GM19468 (cell line): ENCODE data around the gene STX8.
"Not testable (repeated sequence)": the region's sequence is repeated elsewhere in the genome, so short reads cannot be mapped to it uniquely, and the experiment has no call there.

Experiments used
- ATAC-seq: cut with Tn5 transposase; IDR thresholded peaks from one replicate; pipeline ENCODE4 v1.9.1; 2021; ENCODE audit warnings: mild to moderate bottlenecking, moderate library complexity, moderate number of reproducible peaks; ENCODE audit not compliant: unreplicated experiment; ENCODE audit errors: extremely low read depth

The STX8 gene

DNA sequence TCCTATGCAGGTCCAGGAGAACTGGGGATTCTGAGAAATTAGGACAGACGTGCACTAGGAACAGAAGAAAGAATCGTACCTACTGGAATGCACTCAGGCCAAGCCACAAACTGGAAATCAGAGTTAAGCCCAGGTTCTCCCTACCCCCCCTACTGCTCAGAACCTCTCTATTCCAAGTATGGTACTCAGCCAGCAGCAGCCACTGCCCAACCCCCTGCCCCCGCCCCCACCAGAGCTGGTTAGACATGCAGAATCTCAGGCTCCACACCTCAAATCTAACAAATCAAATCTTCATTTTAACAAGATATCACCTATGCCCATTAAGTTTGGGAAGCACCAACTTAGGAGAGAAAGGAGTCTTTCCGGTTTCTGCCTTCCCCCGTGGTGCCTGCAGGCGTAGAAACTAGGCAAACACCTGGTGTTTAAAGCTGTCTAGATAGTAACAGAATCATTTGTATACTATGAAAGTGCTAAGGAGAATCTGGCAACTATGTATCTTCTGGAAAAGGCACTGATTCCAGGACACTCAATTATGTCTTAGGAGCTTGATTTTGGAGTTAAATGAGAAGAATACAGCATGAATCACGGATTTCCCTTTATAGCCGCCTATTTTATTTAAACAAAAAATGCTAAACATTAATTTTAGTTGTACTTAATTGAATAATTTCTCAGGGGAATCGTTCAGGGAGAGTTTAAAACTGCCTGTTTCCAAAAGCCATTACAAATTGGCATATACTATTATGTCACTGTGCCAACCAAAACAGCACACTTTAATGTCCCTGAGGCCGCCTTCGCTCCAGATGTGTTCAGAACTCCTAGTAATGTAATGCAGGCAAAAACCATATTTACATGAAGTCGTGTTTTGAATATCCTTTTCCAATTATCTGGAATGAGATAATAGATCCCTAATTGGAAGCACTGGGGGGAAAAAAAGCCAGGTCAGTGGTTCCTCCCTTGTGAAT is 166.5 kb downstream of the STX8 start:
- no peak for ATAC-seq

DNA sequence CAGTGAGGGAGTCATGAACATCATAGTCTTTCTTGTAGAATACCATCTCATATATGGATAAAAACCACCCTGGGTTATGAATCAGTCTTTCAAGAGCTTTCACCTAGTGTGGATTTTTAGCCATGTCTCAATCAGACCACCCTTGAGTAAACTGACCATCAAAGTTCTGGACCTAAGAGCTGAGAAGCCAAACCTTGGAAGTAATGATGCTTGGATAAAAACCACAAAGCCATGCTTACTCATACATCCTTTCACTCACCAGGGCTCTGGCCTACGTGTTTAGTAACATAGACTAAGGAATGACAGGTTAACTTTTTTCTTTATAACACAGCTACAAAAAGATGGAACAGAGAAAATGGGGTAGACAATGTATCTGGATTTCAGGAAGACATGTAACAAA is 167.2 kb downstream of the STX8 start:
- ATAC-seq = no peak

DNA sequence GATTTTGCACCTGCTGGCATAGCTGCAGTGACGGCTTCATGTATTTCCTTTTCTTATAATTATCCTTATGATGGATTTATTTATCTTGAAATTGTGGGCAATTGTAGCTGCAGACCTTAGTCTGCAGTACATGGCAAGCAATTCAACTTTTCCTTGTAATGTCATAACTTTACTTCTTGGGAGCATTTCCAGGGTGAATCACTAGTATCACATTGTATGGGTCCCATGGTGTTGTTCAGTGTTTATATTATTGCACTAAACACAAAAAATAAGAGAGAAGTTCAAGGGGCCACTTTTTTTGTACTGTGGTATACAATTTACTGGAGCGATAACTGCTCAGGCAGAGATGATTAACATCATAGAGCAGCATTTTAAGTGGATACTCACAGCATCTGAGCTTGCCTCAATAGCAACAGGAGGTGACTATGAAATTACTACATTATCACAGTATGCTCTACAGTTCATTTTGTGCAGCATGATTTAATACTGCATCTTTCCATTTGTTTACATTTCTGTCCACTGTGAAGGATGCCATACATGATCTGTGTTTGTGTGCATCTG is 169.5 kb downstream of the STX8 start:
- no peak for ATAC-seq

DNA sequence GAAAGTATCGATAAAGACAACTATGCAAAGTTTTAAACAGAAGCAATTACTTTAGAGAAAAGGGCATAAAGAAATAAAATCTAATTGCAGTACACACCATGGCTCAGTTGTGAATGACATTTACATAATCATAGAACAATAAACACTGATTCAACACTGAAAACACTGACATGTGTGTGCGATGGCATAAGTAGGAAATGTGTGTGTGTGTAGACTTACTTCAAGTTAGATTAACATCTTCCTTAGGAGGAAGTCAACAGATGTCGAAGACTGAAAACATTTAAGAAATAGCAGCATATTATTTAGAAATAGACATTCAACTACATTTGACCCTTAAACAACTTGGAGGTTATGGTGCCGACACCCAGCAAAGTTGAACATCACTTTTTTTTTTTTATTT is 172.4 kb downstream of the STX8 start:
- no peak for ATAC-seq

DNA sequence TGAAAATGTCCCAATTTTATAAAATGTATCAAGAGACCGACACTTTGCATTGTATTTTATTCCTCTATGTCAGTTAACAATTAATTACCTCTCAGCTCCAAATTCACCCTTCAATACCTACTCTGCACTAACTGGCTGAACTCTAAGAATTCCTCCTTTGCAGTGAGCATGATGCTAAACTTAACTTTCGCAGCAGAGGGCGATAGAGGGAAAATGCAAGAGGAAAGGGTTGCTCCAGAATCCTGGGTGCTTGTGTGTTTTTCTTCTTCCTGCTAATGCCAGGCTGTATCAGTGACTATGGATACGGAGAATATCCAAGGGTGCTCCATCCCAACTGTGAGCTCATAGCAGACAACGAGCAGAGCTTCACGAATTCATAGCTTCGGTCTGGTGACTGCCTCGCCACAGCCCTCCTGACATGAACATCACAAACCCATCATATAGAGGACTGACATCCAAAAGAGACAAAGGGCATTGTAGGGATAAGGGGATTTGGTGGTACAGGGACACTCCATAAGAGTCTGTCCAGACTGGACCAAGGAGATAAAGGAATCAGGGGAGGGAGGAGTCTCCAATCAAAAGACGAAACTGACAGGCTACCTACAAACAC is 172.9 kb downstream of the STX8 start:
- no peak for ATAC-seq

DNA sequence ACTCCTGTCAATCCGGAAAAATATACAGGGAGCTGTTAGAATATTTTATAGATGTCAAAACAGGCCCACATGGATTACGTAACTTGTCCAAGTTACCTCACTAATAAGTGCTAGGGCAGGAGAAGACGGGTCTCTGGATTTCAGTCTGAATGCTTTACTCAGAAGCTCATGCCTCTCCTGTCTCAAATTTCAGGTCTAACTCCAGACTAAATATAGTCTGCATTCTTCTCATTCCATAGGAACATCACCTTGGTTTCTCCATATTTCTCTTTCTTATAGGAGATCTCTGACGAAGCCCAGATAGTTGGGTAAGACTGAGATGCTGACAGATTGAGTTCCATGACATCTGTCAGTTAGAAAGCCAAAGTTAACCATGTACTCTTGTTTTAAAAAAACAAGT is 174.2 kb downstream of the STX8 start:
- no peak for ATAC-seq

DNA sequence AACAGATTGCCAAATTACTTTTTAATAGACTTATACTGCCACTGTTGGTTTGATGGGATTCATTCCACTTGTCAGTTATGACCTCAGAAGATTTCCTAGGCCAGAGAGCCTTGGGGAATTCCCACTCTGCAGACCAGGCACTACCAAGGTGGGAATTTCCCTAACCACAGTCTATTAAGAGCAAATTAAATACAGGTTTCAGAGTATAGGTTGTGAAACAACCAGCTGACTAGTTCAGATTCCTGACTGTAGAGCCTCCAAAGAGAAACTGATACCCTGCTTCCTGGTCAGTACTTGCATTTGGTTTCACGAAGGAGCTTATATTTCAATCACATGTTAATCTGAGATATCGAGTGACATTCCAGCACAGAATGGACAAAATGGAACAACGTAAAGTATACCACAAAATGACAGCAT is 186.5 kb downstream of the STX8 start:
- ATAC-seq = peak; percentile 61

DNA sequence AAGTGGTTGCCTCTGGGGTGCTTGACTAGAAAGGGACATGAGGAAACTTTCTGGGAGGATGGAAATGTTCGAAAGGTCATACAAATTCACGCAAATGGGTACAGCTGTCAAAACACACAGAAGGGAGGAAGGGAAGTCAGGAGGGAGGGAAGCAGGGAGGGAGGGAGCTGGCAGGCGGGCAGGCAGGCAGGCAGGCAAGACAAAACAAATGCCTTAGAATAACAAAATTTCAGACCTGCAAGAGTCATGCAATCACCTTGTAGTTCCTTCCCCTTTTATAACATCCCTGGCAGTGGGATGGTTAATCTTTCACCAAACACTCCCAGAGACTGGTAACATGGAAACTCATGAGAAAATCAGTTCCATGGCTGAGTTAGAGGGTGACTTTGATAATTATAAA is 189.2 kb downstream of the STX8 start:
- ATAC-seq = no peak

DNA sequence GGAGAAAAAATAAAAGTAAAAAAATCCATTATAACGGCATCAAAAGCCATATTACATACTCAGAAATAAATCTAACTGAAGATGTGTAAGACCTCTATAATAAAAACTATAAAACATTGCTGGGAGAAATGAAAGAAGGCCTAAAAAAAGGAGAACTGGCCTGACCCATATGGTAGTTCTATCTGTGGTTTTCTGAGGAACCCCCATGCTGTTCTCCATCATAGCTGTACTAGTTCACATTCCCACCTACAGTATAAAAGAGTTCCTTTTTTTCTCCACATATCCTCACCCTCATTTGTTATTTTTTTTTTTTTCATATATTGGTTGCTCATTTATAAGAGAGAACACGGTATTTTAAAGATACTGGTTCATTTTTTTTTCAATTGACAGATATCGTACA is 191.8 kb downstream of the STX8 start:
- no peak for ATAC-seq

DNA sequence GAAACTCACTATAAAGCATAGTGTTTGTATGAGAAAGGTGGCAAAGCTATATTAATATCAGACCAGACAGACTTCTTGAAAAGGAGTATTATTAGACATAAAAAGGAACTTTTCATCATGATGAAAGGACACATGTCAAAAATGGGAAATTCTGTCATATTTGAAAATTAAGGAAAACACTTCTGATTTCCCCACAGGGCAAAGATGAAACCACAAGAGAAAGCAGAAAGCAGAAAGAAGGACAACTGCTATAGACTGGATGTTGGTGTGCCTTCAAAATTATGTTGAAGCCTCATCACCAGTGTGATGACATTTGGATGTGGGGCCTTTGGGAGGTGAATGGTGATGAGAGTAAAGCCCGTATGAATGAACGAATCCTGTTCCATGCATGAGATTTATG is 193.0 kb downstream of the STX8 start:
- ATAC-seq = no peak

DNA sequence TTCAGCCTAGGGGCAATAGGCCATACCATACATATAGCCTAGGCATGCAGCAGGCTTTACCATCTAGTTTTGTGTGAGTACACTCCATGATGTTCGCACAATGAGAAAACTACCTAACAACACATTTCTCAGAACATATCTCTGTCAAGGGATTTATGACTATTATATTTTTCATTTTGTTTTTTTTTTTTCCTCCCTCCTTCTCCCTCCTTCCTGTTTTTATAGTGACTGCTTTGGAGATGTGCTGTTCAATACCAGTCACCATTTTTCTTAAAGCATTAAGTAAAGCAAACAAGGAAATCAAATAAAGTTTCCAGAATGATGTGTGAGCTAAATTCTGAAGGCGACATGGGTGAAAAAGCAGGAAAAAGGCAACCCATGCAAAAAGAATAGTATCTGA is 194.6 kb downstream of the STX8 start:
- ATAC-seq = no peak

DNA sequence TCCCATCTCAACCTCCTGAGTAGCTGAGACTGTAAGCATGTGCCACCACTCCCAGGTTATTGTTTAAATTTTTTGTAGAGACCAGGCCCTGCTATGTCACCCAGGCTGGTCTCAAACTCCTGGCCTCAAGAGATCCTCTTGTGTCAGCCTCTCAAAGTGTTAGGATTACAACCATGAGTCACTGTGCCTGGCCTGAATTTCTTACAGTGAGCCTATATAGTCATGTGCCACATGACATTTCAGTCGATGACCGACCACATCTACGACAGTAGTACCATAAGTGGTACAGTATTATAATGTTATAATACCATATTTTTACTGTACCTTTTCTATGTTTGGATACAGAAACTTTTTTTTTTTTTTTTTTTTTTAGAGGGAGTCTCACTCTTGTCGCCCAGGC is 195.3 kb downstream of the STX8 start:
- ATAC-seq = no peak

DNA sequence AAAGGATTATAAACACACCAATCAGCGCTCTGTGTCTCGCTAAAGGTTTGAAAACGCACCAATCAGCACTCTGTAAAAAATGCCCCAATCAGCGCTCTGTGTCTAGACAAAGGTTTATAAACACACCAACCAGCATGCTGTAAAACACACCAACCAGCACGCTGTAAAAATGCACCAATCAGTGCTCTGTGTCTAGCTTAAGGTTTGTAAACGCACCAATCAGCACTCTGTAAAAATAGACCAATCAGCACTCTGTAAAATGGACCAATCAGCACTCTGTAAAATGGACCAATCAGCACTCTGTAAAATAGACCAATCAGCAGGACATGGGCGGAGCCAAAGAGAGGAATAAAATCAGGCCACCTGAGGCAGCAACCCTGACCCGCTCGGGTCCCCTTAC is 199.4 kb downstream of the STX8 start:
- not testable (repeated sequence) for ATAC-seq

DNA sequence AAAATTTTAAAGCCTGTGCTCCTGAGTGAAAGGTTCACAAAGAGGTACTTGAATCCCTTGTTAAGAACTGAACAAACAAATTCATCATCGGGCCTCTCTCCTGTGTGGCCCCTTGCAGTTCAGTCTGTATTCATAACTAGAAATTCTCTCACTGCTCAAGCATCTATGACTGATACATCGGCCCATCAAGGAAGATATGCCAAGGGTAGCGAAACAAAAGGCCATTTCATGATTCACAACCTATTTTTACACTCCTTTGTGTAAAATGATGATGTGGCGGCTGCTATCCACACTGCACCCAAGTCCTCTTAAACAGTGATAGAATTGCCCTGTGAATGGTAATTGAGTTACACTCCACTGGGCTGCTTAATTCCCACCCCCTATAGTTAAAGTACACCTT is 204.6 kb downstream of the STX8 start:
- no peak for ATAC-seq

DNA sequence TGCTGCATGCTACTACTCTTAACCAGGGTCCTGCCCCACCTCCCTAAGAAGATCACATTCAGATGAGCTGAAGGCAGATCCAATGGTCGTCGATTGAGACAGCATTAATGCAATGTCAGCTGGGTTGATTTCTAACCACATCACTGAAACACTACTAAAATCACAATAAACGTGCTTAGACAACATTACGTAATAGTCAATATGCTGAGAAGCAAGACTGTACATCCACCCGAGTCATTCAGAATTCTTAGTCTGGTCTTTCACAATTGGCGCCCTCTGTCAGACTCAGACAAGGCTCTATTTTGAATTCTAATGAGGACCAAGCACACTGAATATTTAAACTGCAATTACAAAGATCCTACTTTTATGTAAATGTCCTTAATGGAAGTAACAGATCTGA is 205.2 kb downstream of the STX8 start:
- no peak for ATAC-seq

DNA sequence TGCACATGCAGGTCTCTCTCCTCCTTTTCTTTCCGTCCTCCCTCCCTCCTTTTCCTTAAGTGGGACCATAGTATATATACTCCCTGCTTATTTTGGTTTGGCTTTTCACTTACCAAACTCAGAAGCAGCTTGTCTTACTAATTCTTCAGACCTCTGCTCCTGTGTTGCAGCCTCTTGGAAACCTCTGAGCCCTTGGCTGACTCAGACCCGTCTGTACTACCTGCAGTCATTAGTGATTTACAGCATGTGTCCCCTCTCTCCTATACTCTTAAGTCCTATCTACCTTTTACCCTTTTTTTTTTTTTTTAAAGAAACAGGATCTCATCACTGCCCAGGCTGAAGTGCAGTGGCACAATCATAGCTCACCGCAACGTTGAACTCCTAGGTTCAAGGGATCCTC is 207.0 kb downstream of the STX8 start:
- no peak for ATAC-seq

DNA sequence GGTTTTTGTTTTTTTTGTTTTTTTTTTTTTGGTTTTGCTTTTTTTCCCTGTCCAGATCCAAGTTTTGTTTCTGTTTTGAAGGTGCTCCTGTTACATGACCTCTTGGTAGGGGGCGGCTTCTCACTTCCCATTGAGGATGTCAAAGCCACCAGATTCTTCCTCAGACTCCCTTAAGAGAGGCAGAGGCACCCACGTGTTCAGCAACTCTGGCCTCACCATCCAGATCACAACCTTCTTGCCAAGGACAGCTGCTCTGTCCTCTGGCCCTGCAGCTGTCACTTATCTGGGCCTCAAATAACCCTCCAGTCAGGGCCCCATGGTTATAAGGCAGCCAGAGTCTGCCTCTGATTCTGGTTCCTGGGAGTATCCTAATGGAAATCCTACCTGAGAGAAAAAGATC is 208.5 kb downstream of the STX8 start:
- ATAC-seq = no peak

DNA sequence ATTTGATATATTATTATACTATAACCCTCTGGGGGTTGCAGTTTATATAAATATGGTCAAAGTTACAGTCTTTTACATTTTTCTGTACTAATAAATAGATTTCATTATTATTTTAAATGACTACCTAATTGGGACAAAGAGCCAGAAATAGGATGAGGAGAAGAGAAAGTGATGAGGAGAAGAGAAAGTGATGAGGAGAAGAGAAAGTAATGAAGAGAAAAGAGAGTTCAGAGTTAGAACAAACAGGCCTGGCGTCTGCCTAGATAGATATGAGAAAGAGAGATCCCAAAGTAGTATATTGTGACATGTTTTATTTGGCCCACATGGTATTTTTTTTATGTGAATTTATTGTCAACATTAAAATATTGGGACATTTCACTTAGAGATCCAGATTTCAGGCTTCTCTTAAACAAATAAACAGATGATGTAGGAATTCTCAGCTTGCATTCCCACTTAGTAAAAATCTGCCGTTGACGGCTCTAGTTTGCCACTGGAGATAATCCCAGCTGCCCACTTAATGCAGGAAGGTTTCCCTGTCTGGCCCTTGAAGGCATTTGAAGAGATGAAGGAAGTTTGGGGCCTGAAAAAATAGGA is 210.7 kb downstream of the STX8 start:
- ATAC-seq = no peak

DNA sequence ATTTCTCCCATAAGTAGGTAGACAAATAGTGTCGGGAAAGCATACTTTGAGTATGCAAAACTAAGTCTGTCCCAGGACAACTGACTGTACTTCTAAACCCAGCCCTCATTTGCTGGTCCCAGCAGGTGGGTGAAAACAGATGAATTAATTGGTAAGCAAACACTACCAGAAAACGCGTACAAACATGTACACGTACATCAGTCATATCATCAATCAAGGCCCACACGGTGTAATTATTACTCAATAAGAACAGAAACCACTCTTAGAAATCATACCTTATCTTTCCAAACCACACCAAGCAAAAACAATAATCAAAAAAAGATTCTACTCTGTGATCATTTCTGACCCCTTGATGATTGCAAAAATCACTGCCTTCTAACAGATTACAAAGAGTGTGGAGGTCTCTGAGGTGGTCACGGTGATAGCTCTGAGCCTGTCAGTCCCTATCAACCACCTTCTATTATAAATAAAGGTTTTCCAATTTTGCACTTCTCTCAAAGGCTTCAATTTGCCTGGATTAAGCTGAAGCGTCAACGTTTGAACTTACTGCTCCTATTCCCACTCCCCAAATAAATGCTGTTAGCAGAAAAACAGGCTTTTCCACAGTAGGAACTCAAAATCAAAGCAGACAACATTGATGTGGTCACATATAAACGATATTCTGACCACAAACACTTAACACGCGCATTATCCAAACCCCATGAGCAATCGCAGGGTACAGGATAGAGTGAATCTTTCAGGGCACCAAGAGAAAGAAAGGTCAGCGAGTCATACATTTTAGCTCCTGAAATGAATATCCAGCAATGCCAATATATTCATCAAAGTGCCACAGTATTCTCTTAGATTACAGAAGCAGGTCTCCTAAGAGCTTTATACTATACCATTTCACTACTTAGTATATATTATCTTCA is 211.9 kb downstream of the STX8 start:
- no peak for ATAC-seq
